ENCODE results near the gene CDKN3. TPM values are rescaled to one million over a fixed set of nuclear protein-coding genes. Genes with fewer than 3 reads are reported as not detected.
"Not testable (repeated sequence)": the region's sequence is repeated elsewhere in the genome, so short reads cannot be mapped to it uniquely, and the experiment has no call there.

The CDKN3 gene
- total RNA-seq, 2 experiments from 2014 or later: 64.8 to 67.6 TPM

GRCh38 chr14:54420478-54421142 lies 23.8 kb downstream of the CDKN3 start:
- DNase-seq (no peak), ATAC-seq (ENCODE audit: low read depth) (no peak)
- no peak overlapping the region for H3K4me3 Mint-ChIP-seq
- H3K27ac Mint-ChIP-seq: no peak overlapping the region
- POLR2A ChIA-PET: no interaction called here
- peaks cover 2% of the 10 kb centered on the region for H3K4me1 Mint-ChIP-seq
- peaks cover 26% of the 10 kb centered on the region for H3K36me3 Mint-ChIP-seq
- no peaks in the 10 kb centered on the region for H3K27me3 Mint-ChIP-seq
- no peaks in the 10 kb centered on the region for H3K9me3 Mint-ChIP-seq

DNA sequence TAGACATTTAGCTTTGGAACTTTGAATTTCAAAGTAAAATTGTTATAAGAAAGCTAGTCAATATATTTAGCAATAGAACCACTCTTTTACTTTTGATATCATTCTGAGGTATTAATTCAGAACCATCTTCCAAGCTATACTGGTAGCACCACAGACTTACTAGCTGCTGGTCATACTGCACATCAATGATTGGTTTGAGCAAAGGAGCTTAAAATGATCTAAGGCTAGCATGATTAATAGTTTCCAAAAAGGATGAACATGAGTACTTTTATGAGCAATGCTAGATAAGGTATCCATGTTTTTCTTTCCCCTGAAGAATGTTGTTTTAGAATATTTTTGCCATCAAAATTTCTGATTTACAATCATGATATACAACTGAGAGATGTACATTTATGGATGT lies 27.2 kb downstream of the CDKN3 start:
- peaks cover 2% of the 10 kb centered on the region for H3K4me1 Mint-ChIP-seq
- no peak overlapping the region for H3K4me3 Mint-ChIP-seq
- H3K36me3 Mint-ChIP-seq: peaks cover 23% of the 10 kb centered on the region
- no peaks in the 10 kb centered on the region for H3K9me3 Mint-ChIP-seq
- POLR2A ChIA-PET: no interaction called here
- DNase-seq: no peak
- no peak overlapping the region for H3K27ac Mint-ChIP-seq
- no peaks in the 10 kb centered on the region for H3K27me3 Mint-ChIP-seq
- ATAC-seq (ENCODE audit: low read depth): no peak

- no peak for DNase-seq
- peaks cover 26% of the 10 kb centered on the region for H3K36me3 Mint-ChIP-seq
- no peak overlapping the region for H3K4me3 Mint-ChIP-seq
- H3K27me3 Mint-ChIP-seq: no peaks in the 10 kb centered on the region
- POLR2A ChIA-PET: no interaction called here
- H3K9me3 Mint-ChIP-seq: no peaks in the 10 kb centered on the region
- no peak overlapping the region for H3K27ac Mint-ChIP-seq
- peaks cover 2% of the 10 kb centered on the region for H3K4me1 Mint-ChIP-seq
- ATAC-seq (ENCODE audit: low read depth): no peak
Measured at GRCh38 chr14:54424479-54424901, 27.7 kb downstream of the CDKN3 start.

DNA sequence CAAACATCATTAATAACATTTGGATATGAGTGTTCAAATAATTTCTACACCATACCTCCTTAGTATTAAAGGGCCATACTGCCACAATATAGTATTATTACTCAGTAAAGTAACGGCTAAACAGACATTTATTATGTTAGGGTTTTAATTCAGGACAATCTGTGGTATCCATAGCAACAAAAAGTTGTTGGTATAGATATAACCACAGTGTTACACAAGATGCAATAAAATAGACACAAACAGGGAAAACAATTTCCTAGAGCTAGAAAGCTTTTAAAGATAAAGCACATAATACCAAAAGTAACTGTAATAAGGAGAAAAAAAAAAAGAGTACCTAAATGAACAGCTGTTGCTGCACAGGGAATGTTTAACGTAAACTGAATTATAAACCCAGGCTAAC lies 28.3 kb downstream of the CDKN3 start:
- ATAC-seq (ENCODE audit: low read depth): no peak

GRCh38 chr14:54425537-54426274 lies 28.9 kb downstream of the CDKN3 start:
- POLR2A ChIA-PET: no interaction called here
- DNase-seq (no peak), ATAC-seq (ENCODE audit: low read depth) (no peak)
- Mint-ChIP-seq H3K4me1 (no peaks in the 10 kb centered on the region), H3K27me3 (no peaks in the 10 kb centered on the region), H3K9me3 (no peaks in the 10 kb centered on the region), H3K27ac (no peak overlapping the region), H3K36me3 (peaks cover 26% of the 10 kb centered on the region), H3K4me3 (no peak overlapping the region)

More for the DNA sequence above, 28.3 kb downstream of the CDKN3 start:
- peaks cover 26% of the 10 kb centered on the region for H3K36me3 Mint-ChIP-seq
- DNase-seq: no peak
- H3K27ac Mint-ChIP-seq: no peak overlapping the region
- peaks cover 2% of the 10 kb centered on the region for H3K4me1 Mint-ChIP-seq
- no peak overlapping the region for H3K4me3 Mint-ChIP-seq
- POLR2A ChIA-PET: no interaction called here
- H3K9me3 Mint-ChIP-seq: no peaks in the 10 kb centered on the region
- H3K27me3 Mint-ChIP-seq: no peaks in the 10 kb centered on the region

- no peaks in the 10 kb centered on the region for H3K9me3 Mint-ChIP-seq
- ATAC-seq (ENCODE audit: low read depth) (no peak), DNase-seq (no peak)
- peaks cover 3% of the 10 kb centered on the region for H3K4me1 Mint-ChIP-seq
- POLR2A ChIA-PET: no interaction called here
- peaks cover 31% of the 10 kb centered on the region for H3K36me3 Mint-ChIP-seq
- no peaks in the 10 kb centered on the region for H3K27me3 Mint-ChIP-seq
- H3K27ac Mint-ChIP-seq: no peak overlapping the region
- no peak overlapping the region for H3K4me3 Mint-ChIP-seq
Measured at GRCh38 chr14:54427871-54428270, 31.1 kb downstream of the CDKN3 start.

DNA sequence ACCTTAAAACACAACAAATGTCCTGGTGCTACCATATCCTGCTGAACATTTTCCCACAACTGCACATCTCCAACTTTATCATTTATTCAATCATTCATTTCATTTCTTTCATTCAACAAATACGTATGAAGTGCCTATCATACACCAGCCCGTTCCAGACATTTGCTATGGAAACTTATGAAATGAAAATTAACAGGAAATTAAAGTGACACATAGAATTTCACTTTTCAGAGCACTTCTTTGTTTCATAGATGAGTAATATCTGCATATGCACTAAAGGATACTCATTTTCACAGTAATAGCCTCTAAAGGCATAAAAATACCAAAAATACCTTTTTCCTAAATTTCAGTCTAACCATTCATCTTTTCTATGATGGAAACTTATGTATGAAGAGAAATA lies 31.7 kb downstream of the CDKN3 start:
- no peaks in the 10 kb centered on the region for H3K9me3 Mint-ChIP-seq
- H3K4me1 Mint-ChIP-seq: peaks cover 6% of the 10 kb centered on the region
- POLR2A ChIA-PET: no interaction called here
- peaks cover 34% of the 10 kb centered on the region for H3K36me3 Mint-ChIP-seq
- no peaks in the 10 kb centered on the region for H3K27me3 Mint-ChIP-seq
- DNase-seq (no peak), ATAC-seq (ENCODE audit: low read depth) (no peak)
- H3K4me3 Mint-ChIP-seq: no peak overlapping the region
- no peak overlapping the region for H3K27ac Mint-ChIP-seq

GRCh38 chr14:54435500-54435981 lies 38.7 kb downstream of the CDKN3 start:
- ATAC-seq (ENCODE audit: low read depth): peak; percentile 18
- Mint-ChIP-seq H3K9me3 (no peaks in the 10 kb centered on the region), H3K36me3 (peaks cover 28% of the 10 kb centered on the region), H3K4me3 (peak overlapping the region; percentile 3), H3K27ac (no peak overlapping the region), H3K27me3 (no peaks in the 10 kb centered on the region), H3K4me1 (peaks cover 36% of the 10 kb centered on the region)
- POLR2A ChIA-PET: interaction anchor here (1.0 kb wide), 1 partner anchor 22 kb away, joined by 3 read pairs; no protein-coding TSS in a partner anchor
- no peak for DNase-seq

GRCh38 chr14:54437954-54438353 lies 41.1 kb downstream of the CDKN3 start:
- ATAC-seq (ENCODE audit: low read depth); H3K4me3 Mint-ChIP-seq; POLR2A ChIA-PET; DNase-seq; H3K27me3 Mint-ChIP-seq; H3K9me3 Mint-ChIP-seq; H3K27ac Mint-ChIP-seq: not testable (repeated sequence)
- Mint-ChIP-seq H3K36me3 (peaks cover 21% of the 10 kb centered on the region), H3K4me1 (peaks cover 42% of the 10 kb centered on the region)

GRCh38 chr14:54438703-54439102 lies 41.9 kb downstream of the CDKN3 start:
- no peak for ATAC-seq (ENCODE audit: low read depth)
- DNase-seq: no peak
- Mint-ChIP-seq H3K27me3 (no peaks in the 10 kb centered on the region), H3K36me3 (peaks cover 17% of the 10 kb centered on the region), H3K4me1 (peaks cover 38% of the 10 kb centered on the region), H3K4me3 (no peak overlapping the region), H3K27ac (no peak overlapping the region), H3K9me3 (no peaks in the 10 kb centered on the region)
- POLR2A ChIA-PET: interaction anchor here (1.7 kb wide), 1 partner anchor 42 kb away, joined by 9 read pairs; the partner anchor contains the start of gene CDKN3

DNA sequence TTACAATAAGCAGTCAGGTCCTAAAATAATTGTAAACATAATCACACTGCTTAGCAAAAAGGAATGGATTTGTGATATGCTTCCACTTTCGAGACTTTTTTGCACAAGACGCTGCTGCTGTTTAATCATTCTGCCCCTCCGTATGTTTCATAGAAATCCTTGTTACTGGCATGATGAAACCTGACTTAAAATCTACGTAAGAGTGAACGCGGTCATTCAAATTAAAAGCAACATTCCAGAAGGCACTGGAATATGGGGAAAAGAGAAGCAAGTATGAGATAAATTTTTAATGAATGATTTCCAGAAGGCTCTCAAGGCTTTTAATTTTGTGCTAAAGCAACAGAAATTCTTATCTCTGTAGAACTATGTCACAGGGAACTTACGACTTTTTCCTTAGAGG lies 43.2 kb downstream of the CDKN3 start:
- H3K4me1 Mint-ChIP-seq: peaks cover 35% of the 10 kb centered on the region
- no peaks in the 10 kb centered on the region for H3K27me3 Mint-ChIP-seq
- H3K9me3 Mint-ChIP-seq: no peaks in the 10 kb centered on the region
- peak overlapping the region; percentile 93 for H3K4me3 Mint-ChIP-seq
- DNase-seq (no peak), ATAC-seq (ENCODE audit: low read depth) (no peak)
- peak overlapping the region; percentile 81 for H3K27ac Mint-ChIP-seq
- POLR2A ChIA-PET: interaction anchor here (1.7 kb wide), 1 partner anchor 43 kb away, joined by 9 read pairs; the partner anchor contains the start of gene CDKN3
- peaks cover 14% of the 10 kb centered on the region for H3K36me3 Mint-ChIP-seq

GRCh38 chr14:54440476-54440872 lies 43.7 kb downstream of the CDKN3 start:
- Mint-ChIP-seq H3K36me3 (peaks cover 12% of the 10 kb centered on the region), H3K27me3 (no peaks in the 10 kb centered on the region), H3K27ac (peak overlapping the region; percentile 81), H3K4me1 (peaks cover 32% of the 10 kb centered on the region), H3K4me3 (peak overlapping the region; percentile 93), H3K9me3 (no peaks in the 10 kb centered on the region)
- POLR2A ChIA-PET: interaction anchor here (1.0 to 1.7 kb wide), 2 partner anchors 8 to 44 kb away, joined by 3 to 9 read pairs; partner anchors contain the start of gene CDKN3
- ATAC-seq (ENCODE audit: low read depth) (no peak), DNase-seq (no peak)

GRCh38 chr14:54440873-54441868 lies 44.4 kb downstream of the CDKN3 start, which contains the start of gene CNIH1:
CNIH1 (minus strand) TSS chr14:54441374; CDS start chr14:54441327, 47 bp downstream.
- H3K27ac Mint-ChIP-seq: peak within 1 kb of the TSS; percentile 92
- H3K9me3 Mint-ChIP-seq: no peaks in the 10 kb centered on the region
- H3K4me1 Mint-ChIP-seq: peaks cover 27% of the 10 kb centered on the region
- peak within 1 kb of the TSS; percentile 93 for H3K4me3 Mint-ChIP-seq
- peak; percentile 93 for ATAC-seq (ENCODE audit: low read depth)
- H3K36me3 Mint-ChIP-seq: peaks cover 7% of the 10 kb centered on the region
- POLR2A ChIA-PET: interaction anchor here (1.0 kb wide), 2 partner anchors 9 to 45 kb away, joined by 3 to 4 read pairs; partner anchors contain the start of gene CDKN3
- DNase-seq: peak; percentile 99
- H3K27me3 Mint-ChIP-seq: peaks cover 2% of the 10 kb centered on the region

Data from activated naive CD8-positive, alpha-beta T cell treated with anti-CD3 and anti-CD28 coated beads, Interleukin-2, amount 10 ng/mL, durations not matched to agents 7 days and 5 days (primary cell).